ENCODE results near the gene DEPP1. TPM values are rescaled to one million over a fixed set of nuclear protein-coding genes. Genes with fewer than 3 reads are reported as not detected.

The DEPP1 gene
- total and polyA plus RNA-seq, 2 of the 13 experiments (the other 11 are each of a cell fraction or from before 2014, with no cell fraction given): 14.8 to 270 TPM

GRCh38 chr10:44977287-44978212 is 1.1 kb downstream of the DEPP1 start (continued):
- TF ChIP-seq ZBTB20 (CRISPR knock-in tag; IDR thresholded peaks at IDR 0.05; ENCODE audit: borderline replicate concordance, low read depth): no peak; the same call in 1 of the 2 replicates
- no peak for TF ChIP-seq FOXK1 (CRISPR knock-in tag; IDR thresholded peaks at IDR 0.05; ENCODE audit: borderline replicate concordance, low read depth)
- TF ChIP-seq ZNF563 (CRISPR knock-in tag; IDR thresholded peaks at IDR 0.05): no peak; the same call in 1 of the 2 replicates
- no peak for TF ChIP-seq MED8 (CRISPR knock-in tag; IDR thresholded peaks at IDR 0.05; ENCODE audit: insufficient replicate concordance)
- no peak for TF ChIP-seq GRHL1 (CRISPR knock-in tag; conservative IDR thresholded peaks at IDR 0.05)
- TF ChIP-seq U2AF1 (optimal IDR thresholded peaks at IDR 0.05; ENCODE audit: low read depth, low read length): no peak
- TF ChIP-seq ZNF761 (CRISPR knock-in tag; conservative IDR thresholded peaks at IDR 0.05): no peak
- no peak for TF ChIP-seq MEIS2 (CRISPR knock-in tag; IDR thresholded peaks at IDR 0.05)
- no peak for TF ChIP-seq PHB2 (IDR thresholded peaks at IDR 0.05; ENCODE audit: partially characterized antibody)
- no peak for TF ChIP-seq NONO (IDR thresholded peaks at IDR 0.05)
- peak; percentile 54; the same call in 1 of the 2 replicates for TF ChIP-seq NONO (CRISPR knock-in tag; conservative IDR thresholded peaks at IDR 0.05)
- no peak for TF ChIP-seq XRCC5 (optimal IDR thresholded peaks at IDR 0.05; ENCODE audit: low read length)
- TF ChIP-seq TOPORS (CRISPR knock-in tag; IDR thresholded peaks at IDR 0.05): no peak
- no peak for TF ChIP-seq HOMEZ (CRISPR knock-in tag; IDR thresholded peaks at IDR 0.05; ENCODE audit: low read depth)
- TF ChIP-seq CHCHD3 (CRISPR knock-in tag; IDR thresholded peaks at IDR 0.05): peak; percentile 93
- no peak; the same call in 1 of the 2 replicates for TF ChIP-seq SOX13 (IDR thresholded peaks at IDR 0.05)
- peak in 1 of 2 experiments; percentile 29; a peak in 1 of 4 replicates for TF ChIP-seq SOX13 (CRISPR knock-in tag; conservative IDR thresholded peaks at IDR 0.05 in 1 of 2, IDR thresholded peaks at IDR 0.05 in 1 of 2)
- 0 out of 2 replicates have a peak, but pooled peaks have one; percentile 47 for TF ChIP-seq KLF11 (CRISPR knock-in tag; IDR thresholded peaks at IDR 0.05)
- TF ChIP-seq CSRNP2 (CRISPR knock-in tag; conservative IDR thresholded peaks at IDR 0.05; ENCODE audit: low read depth): no peak
- TF ChIP-seq UBTF (CRISPR knock-in tag; IDR thresholded peaks at IDR 0.05): 0 out of 2 replicates have a peak, but pooled peaks have one; percentile 49
- no peak for TF ChIP-seq SALL2 (CRISPR knock-in tag; IDR thresholded peaks at IDR 0.05)
